ENCODE data around the gene BNIP1. TPM values are rescaled to one million over a fixed set of nuclear protein-coding genes. Genes with fewer than 3 reads are reported as not detected.

BNIP1 gene
- polyA plus RNA-seq, 12 donors = 10.2 to 15.3 (median 12.3) TPM; not detected in 1

DNA sequence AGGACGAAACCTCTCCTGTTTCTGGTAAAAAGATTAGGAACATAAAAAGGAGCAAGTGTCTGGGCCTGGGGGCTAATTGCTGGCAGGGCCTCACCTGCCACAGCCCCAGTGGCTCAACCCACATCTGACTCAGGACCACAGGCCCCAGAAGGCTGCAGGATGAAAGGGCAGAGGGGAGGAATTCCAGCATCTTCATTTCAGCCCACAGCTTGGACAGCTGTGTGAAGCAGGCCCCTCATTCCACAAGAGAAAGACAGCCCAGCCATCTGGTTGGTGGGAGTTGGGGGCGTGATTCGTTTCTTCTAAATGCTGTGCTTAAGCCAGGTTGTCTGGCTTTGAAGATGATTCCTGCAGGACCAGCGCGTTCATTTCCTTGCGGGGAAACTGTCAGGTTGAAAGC is 61.6 kb downstream of the BNIP1 start:
- no peak for DNase-seq

DNA sequence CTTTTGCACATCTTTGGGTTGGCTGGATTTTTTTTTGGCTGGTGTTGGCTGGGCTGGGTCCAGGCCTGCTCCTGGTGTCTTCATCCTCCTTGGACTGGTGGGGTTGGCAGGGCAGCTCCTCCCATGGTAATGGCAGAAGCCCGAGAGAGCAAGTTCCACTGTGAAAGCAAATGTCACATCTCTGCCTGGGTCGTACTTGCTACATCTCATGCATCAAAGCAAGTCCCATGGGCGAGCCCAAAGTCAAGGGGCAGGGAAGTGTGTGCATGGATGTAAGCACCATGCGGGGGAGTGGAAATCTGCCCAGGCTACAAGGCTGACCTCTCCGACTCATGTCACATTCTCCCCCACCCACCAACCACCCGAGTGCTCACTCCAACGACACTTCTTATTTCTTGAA is 64.0 kb downstream of the BNIP1 start:
- no peak for DNase-seq

DNA sequence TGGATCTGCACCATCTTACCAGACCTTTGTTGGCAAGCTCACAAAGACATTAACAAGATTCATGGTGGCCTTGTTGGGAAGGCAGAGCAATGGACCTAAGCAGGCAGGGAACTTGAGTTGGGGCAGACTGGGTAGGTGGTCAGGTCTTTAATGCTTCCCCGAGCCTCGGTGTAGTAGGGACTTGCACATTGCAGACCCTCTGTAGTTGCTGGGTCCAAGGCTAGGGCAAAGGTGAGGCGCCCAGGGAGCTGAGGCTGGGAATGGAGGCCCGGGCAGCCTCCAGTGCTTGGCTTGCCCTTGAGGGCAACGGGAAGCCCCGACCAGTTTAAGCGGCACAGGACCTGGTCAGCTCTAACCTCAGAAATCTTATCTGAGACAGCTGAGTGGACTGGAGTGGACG is 66.5 kb downstream of the BNIP1 start:
- no peak for DNase-seq

DNA sequence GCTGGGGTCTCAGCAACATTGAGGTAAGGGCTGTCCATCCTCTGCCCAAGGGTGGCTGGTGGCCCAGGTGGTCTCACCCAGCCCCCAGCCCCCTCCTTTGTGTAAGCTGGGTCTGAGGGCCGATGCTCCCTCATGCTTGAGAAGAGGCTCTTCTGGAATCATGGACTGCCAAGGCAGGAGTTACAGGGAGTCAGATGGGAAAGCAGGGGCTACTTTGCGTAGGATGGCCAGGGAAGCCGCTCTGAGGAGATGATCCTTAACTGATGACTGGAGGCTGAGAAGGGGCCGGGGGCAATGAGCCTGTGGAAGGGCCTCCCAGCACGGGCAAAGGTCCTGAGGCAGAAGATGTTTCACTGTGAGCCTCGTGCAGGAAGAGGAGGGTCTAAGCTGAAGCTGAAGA is 67.0 kb downstream of the BNIP1 start:
- DNase-seq = no peak

DNA sequence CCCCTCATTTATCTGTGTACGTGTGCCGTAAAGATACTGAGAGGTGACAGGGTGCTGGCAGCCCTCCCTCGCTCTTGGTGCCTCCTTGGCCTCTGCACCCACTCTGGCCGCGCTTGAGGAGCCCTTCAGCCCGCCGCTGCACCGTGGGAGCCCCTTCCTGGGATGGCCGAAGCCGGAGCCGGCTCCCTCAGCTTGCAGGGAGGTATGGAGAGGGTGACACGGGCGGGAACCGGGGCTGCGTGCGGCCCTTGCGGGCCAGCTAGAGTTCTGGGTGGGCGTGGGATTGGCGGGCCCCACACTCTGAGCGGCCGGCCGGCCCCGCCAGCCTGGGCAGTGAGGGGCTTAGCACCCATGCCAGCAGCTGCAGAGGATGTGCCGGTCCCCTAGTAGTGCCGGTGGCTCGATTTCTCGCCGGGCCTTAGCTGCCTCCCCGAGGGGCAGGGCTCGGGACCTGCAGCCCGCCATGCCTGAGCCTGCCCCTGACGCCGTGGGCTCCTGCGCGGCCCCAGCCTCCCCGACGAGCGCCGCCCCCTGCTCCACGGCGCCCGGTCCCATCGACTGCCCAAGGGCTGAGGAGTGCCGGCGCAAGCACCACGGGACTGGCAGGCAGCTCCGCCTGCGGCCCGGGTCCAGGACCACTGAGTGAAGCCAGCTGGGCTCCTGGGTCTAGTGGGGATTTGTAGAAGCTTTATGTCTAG is 69.1 kb downstream of the BNIP1 start:
- no peak for DNase-seq

Other genes with a start within 250 kb of the BNIP1 start
- gene RPL26L1, start 185.1 kb upstream of the BNIP1 start, polyA plus RNA-seq (ENCODE audit: insufficient read length in 12 of 12) = 10 to 100 TPM in 11 of 12 donors, not detected in 1; 27.7 to 43.3 (median 36.9) TPM
- 100 to 1,000 TPM in 6 of 12 donors, 10 to 100 TPM in 5, not detected in 1; 80.5 to 136 (median 102) TPM for gene ATP6V0E1, start 160.8 kb upstream of the BNIP1 start, polyA plus RNA-seq (ENCODE audit: insufficient read length in 12 of 12)
- 10 to 100 TPM in 5 of 12 donors, 1 to 10 TPM in 6, not detected in 1; 6.6 to 11.8 (median 9.5) TPM for gene CREBRF, start 88.2 kb upstream of the BNIP1 start, polyA plus RNA-seq (ENCODE audit: insufficient read length in 12 of 12)
- gene NKX2-5, start 90.7 kb downstream of the BNIP1 start, polyA plus RNA-seq (ENCODE audit: insufficient read length in 12 of 12) = not detected
- gene STC2, start 183.9 kb downstream of the BNIP1 start, polyA plus RNA-seq (ENCODE audit: insufficient read length in 12 of 12) = 10 to 100 TPM in 3 of 12 donors, 1 to 10 TPM in 8, not detected in 1; 3.4 to 16.4 (median 5.6) TPM